Gastrocnemius medialis (tissue), 4 donors: ENCODE results near the gene PDIA2.

Source experiments
- CTCF ChIP-seq, 5 experiments: fragments of 450-650 bp in 3 of 5; fragments of 200-600 bp in 2 of 5; sonication (generic) in 2 of 5; IDR thresholded peaks in 4 of 5; conservative IDR thresholded peaks in 1 of 5; 1 replicate in 4 of 5; 2 replicates in 1 of 5; pipeline ENCODE4 v1.5.1; 2016 to 2019; ENCODE audit warnings: antibody characterized with exemption in 5 of 5, mild to moderate bottlenecking in 3 of 5, moderate library complexity in 3 of 5
- POLR2A ChIP-seq, 2 donors: fragments of 450-650 bp; IDR thresholded peaks; one replicate each; pipeline ENCODE4 v1.6.1; 2017; ENCODE audit warnings: antibody characterized with exemption in 2 of 2, mild to moderate bottlenecking in 2 of 2, moderate library complexity in 2 of 2

DNA sequence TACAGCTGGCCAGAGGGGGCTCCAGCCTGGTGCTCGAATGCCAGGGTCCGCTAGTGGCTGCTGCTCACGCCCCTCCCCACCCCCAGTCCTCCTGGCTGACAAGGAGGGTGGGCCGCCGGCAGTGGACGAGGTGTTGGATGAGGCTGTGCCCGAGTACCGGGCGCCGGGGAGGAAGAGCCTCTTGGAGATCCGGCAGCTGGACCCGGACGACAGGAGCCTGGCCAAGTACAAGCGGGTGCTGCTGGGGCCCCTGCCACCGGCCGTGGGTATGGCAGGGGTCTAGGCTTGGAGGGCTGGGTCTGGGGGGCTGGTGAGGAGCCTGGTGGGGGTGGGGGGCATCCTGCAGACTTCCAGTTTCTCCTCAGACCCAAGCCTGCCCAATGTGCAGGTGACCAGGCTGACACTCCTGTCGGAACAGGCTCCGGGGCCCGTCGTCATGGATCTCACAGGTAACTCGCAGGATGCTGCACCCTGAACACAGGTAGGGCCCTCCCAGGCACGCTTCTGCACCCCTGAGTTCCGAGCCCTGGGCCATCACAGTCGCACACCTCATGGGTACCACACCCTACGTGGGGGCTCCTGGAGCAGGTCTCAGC, 1.2 kb upstream of the PDIA2 start:
- no peak for TF ChIP-seq CTCF (IDR thresholded peaks at IDR 0.05 in 4 of 5, conservative IDR thresholded peaks at IDR 0.05 in 1 of 5)
- no peak for TF ChIP-seq POLR2A (IDR thresholded peaks at IDR 0.05)
